Esophagus squamous epithelium (tissue), 5 donors: ENCODE measurements around the gene EML1. TPM values are rescaled to one million over a fixed set of nuclear protein-coding genes. Genes with fewer than 3 reads are reported as not detected.

ENCODE experiments used
- DNase-seq: peaks from one replicate; lab custom pipeline; 2025; lab: John Stamatoyannopoulos, UW
- H3K27ac ChIP-seq, 4 donors: fragments of 200-600 bp; sonication (generic); one replicate each; pipeline ENCODE4 v1.5.1; 2016 to 2019; ENCODE audit warnings: mild to moderate bottlenecking in 1 of 4
- H3K27me3 ChIP-seq, 4 donors: fragments of 200-600 bp; sonication (generic); 1 replicate in 3 of 4; 2 replicates in 1 of 4; pipeline versions ENCODE4 v1.5.1 to v1.6.0; 2017 to 2021; ENCODE audit warnings: antibody characterized with exemption in 1 of 4
- H3K36me3 ChIP-seq, 3 donors: fragments of 200-600 bp; sonication (generic); one replicate each; pipeline ENCODE4 v1.5.1; 2016 to 2019
- H3K4me1 ChIP-seq, 3 donors: fragments of 200-600 bp; sonication (generic); one replicate each; pipeline ENCODE4 v1.5.1; 2017 to 2019
- H3K4me3 ChIP-seq, 4 donors: fragments of 200-600 bp; sonication (generic); 1 replicate in 3 of 4; 2 replicates in 1 of 4; pipeline ENCODE4 v1.5.1; 2016 to 2019; ENCODE audit warnings: mild to moderate bottlenecking in 2 of 4, moderate library complexity in 1 of 4
- H3K9me3 ChIP-seq, 3 donors: fragments of 200-600 bp; sonication (generic); one replicate each; pipeline ENCODE4 v1.5.1; 2016 to 2019
- POLR2A ChIP-seq, 4 donors: fragments of 450-650 bp; IDR thresholded peaks; one replicate each; pipeline ENCODE4 v1.6.1; 2017; ENCODE audit warnings: antibody characterized with exemption in 4 of 4, mild to moderate bottlenecking in 4 of 4, moderate library complexity in 3 of 4
- WGBS, 2 donors: methylation state at CpG; one replicate each; pipeline ENCODE4 v1.1.5; 2018; 5-methylcytosine and 5-hydroxymethylcytosine counted together
- intact Hi-C: fragments of 100-400 bp; cut with DNase I; formaldehyde crosslinking; loops from one replicate; pipeline ENCODE4 v1.15.0; 2022
- total RNA-seq, 4 donors: library from RNA; depleted of rRNA; stranded (reverse); fragments of >200 nt; gene quantifications; one replicate each; pipeline ENCODE4 v1.1.0, GENCODE V29; 2016
- TF ChIP-seq, protein P1 (sequence below), 6 experiments: fragments of 450-650 bp in 4 of 6; fragments of 200-600 bp in 2 of 6; sonication (generic) in 2 of 6; IDR thresholded peaks; one replicate each; pipeline ENCODE4 v1.5.1; 2016 to 2019; ENCODE audit warnings: antibody characterized with exemption in 6 of 6, mild to moderate bottlenecking in 4 of 6, moderate library complexity in 4 of 6
- donor health status: DM: yes; HTN: yes; CAD: no.

Gene EML1
- total RNA-seq, 4 donors from 2014 or later: 3.0 to 22.9 (median 9.4) TPM

DNA sequence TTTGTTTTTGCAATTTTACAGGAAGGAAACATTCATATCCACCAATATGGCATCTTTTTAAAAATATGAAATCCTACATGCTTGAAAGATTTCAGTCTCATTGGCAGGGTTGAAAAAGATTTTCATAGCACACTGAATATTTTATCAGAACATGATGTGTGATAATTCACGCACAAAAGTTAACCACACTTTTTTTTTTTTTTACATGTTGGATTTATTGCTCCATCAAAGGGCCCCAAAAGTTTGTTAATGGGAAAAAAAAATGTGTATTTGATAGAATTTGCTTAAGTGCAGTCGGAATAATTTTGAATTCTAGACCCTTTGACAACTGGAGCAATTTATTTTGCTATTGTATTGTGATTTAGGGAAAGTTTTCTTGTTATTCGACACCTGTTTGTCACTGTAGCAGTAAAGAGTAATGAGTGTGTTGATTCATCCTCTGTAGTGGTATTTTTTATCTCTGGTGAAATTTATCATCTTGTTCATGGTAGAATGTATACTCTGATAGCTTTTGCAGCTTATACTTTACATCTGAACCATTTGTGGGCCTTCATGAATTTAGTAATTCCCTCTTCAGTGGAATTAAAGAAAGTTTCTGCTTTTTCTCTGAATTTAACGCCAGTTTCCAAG is 1.1 kb downstream of the EML1 start:
- WGBS, 2 donors: 61% methylated on average over 4 of the region's 4 CpGs
- peaks cover 0 to 7% (median 0%) of the 10 kb centered on the region in 4 donors for H3K27me3 ChIP-seq
- peak overlapping the region in 2 of 4 donors; percentile 53 to 91 for H3K27ac ChIP-seq
- H3K4me3 ChIP-seq: peak overlapping the region in 3 of 4 donors; percentile 48 to 76 (median 60)
- intact Hi-C loops: loop anchor here (10.0 kb wide), 1 partner anchor 59 kb away; no protein-coding TSS in a partner anchor
- no peaks in the 10 kb centered on the region for H3K9me3 ChIP-seq
- no peak for DNase-seq
- TF ChIP-seq, protein P1, sequence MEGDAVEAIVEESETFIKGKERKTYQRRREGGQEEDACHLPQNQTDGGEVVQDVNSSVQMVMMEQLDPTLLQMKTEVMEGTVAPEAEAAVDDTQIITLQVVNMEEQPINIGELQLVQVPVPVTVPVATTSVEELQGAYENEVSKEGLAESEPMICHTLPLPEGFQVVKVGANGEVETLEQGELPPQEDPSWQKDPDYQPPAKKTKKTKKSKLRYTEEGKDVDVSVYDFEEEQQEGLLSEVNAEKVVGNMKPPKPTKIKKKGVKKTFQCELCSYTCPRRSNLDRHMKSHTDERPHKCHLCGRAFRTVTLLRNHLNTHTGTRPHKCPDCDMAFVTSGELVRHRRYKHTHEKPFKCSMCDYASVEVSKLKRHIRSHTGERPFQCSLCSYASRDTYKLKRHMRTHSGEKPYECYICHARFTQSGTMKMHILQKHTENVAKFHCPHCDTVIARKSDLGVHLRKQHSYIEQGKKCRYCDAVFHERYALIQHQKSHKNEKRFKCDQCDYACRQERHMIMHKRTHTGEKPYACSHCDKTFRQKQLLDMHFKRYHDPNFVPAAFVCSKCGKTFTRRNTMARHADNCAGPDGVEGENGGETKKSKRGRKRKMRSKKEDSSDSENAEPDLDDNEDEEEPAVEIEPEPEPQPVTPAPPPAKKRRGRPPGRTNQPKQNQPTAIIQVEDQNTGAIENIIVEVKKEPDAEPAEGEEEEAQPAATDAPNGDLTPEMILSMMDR (IDR thresholded peaks at IDR 0.05): no peak
- no peak for TF ChIP-seq POLR2A (IDR thresholded peaks at IDR 0.05)
- no peaks in the 10 kb centered on the region for H3K36me3 ChIP-seq
- peaks cover 4 to 38% (median 22%) of the 10 kb centered on the region in 3 donors for H3K4me1 ChIP-seq

DNA sequence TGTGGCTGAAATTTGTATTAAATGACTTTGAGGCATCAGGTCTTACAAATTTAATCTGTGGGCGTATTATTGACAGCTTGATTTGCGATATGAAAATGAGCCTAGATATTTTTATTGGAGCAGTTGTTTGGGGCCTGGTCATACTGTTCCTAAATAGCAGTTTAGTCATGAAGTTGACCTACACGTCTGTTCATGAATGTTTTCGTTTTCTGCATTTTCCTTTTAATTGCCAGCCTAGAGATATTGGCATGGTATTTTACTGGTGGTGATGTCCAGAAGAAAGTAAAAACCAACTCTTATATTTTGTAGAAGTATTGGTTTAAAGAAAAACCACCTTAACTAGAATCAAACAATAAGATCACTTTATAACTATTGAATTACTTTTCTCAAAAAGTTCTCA is 1.8 kb downstream of the EML1 start:
- Histone ChIP-seq H3K27ac (no peak overlapping the region), H3K36me3 (no peaks in the 10 kb centered on the region), H3K4me1 (peaks cover 4 to 38% (median 22%) of the 10 kb centered on the region in 3 donors), H3K27me3 (peaks cover 0 to 7% (median 0%) of the 10 kb centered on the region in 4 donors), H3K4me3 (no peak overlapping the region), H3K9me3 (no peaks in the 10 kb centered on the region)
- intact Hi-C loops: loop anchor here (10.0 kb wide), 1 partner anchor 60 kb away; no protein-coding TSS in a partner anchor
- DNase-seq: no peak
- TF ChIP-seq POLR2A (IDR thresholded peaks at IDR 0.05): no peak
- TF ChIP-seq, protein P1 (IDR thresholded peaks at IDR 0.05): no peak
- 78 to 85% methylated on average over 4 of the region's 4 CpGs for WGBS, 2 donors

DNA sequence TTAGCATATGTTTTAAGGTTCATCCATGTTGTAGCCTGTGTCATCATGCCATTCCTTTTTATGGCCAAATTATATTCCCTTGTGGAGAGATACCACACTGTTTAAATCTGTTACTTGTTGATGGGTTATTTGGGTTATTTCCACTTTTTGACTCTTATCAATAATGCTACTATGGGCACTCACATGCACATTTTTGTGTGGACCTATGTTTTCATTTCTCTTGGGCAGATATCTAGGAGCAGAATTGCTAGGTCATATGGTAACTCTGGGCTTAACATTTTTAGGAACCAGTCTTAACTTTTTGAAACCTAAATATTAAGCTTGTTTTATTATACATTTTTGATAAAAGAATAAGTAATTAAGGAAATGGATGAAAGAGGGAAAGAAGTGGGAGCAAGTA is 4.0 kb downstream of the EML1 start:
- Histone ChIP-seq H3K27ac (no peak overlapping the region), H3K27me3 (peaks cover 0 to 7% (median 0%) of the 10 kb centered on the region in 4 donors), H3K4me1 (peaks cover 4 to 21% (median 14%) of the 10 kb centered on the region in 3 donors), H3K36me3 (no peaks in the 10 kb centered on the region), H3K4me3 (no peak overlapping the region), H3K9me3 (no peaks in the 10 kb centered on the region)
- DNase-seq: no peak
- intact Hi-C loops: loop anchor here (10.0 kb wide), 1 partner anchor 62 kb away; no protein-coding TSS in a partner anchor
- TF ChIP-seq POLR2A (IDR thresholded peaks at IDR 0.05): no peak
- TF ChIP-seq, protein P1 (IDR thresholded peaks at IDR 0.05): no peak

DNA sequence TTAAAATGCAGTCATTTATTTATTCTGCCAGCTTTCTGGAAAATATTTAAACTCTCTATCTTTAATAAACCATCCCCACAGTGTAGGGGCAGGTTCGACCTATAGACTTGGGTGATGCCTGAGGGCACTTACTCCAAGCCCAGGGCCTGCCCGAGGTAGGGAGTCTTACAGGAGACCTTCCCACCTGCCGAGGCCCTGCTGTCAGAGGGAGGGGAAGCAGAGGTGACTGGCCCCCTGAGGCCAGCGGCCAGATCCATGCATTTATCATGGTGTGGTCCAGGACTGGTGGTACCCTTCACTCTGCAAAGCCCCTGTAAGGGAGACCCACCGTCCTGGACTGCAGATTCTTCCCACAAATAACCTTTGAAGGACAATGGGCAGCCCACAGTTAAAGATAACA is 7.6 kb downstream of the EML1 start:
- intact Hi-C loops: no loop called here
- no peaks in the 10 kb centered on the region for H3K9me3 ChIP-seq
- no peaks in the 10 kb centered on the region for H3K4me1 ChIP-seq
- no peak overlapping the region for H3K27ac ChIP-seq
- no peaks in the 10 kb centered on the region for H3K36me3 ChIP-seq
- peaks cover 0 to 5% (median 0%) of the 10 kb centered on the region in 4 donors for H3K27me3 ChIP-seq
- DNase-seq: no peak
- no peak overlapping the region for H3K4me3 ChIP-seq
- 78% methylated on average over 4 of the region's 5 CpGs; no CpG with 5 or more reads in 1 of the 2 donors for WGBS, 2 donors
- TF ChIP-seq, protein P1 (IDR thresholded peaks at IDR 0.05): no peak
- no peak for TF ChIP-seq POLR2A (IDR thresholded peaks at IDR 0.05)

DNA sequence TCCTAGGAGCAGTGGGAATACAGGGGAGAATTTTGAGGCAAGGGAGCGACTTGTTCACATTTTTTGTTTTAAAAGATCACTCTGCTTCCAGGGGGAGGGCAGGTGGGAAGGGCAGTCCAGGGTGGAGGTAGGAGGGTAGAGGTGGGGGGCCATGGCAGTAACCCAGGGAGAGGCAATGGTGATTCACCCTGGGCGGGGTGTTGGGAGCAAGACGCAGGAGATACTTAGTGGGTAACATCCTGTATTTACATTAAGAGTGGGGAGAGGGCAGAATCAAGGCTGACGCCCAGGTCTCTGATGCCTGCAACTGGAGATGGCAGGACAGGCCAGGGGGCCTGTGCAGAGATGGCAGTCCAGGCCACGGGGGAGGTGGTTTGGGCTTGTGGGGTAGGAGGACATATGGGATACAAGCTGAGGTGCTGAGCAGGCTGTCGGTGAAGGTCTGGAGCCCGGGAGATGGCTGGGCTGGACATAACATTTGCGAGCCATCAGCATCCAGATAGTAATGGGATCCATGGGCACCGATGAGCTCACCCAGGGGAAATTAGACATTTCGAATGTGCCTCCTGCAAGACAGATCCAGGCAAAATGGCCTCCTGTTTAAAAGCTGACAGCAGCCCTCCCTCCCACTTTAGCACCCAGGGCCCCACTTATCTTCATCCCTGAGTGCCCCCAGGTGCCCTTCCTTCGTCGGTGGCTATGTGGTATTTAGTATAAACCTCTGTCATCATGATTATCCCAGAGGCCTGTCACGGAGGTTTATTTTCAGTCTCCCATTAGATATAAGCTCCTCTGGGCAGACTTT is 9.3 kb downstream of the EML1 start:
- 73 to 77% methylated on average over 9 to 13 of the region's 13 CpGs for WGBS, 2 donors
- Histone ChIP-seq H3K27me3 (peaks cover 0 to 4% (median 0%) of the 10 kb centered on the region in 4 donors), H3K4me3 (no peak overlapping the region), H3K4me1 (peaks cover 0 to 10% (median 0%) of the 10 kb centered on the region in 3 donors), H3K27ac (no peak overlapping the region), H3K36me3 (no peaks in the 10 kb centered on the region), H3K9me3 (no peaks in the 10 kb centered on the region)
- TF ChIP-seq POLR2A (IDR thresholded peaks at IDR 0.05): no peak
- TF ChIP-seq, protein P1 (IDR thresholded peaks at IDR 0.05): no peak
- intact Hi-C loops: no loop called here
- DNase-seq: no peak
